ENCODE results near the gene RTCB.

The RTCB gene

GRCh38 chr22:32430352-32430751 lies 18.3 kb upstream of the RTCB start:
- no peak for TF ChIP-seq TEAD4 (IDR thresholded peaks at IDR 0.05)
- TF ChIP-seq USF1 (IDR thresholded peaks at IDR 0.05) = no peak
- TF ChIP-seq NFIC (IDR thresholded peaks at IDR 0.05) = no peak
- no peak for TF ChIP-seq REST (IDR thresholded peaks at IDR 0.05; ENCODE audit: low read depth)
- no peak for TF ChIP-seq EP300 (IDR thresholded peaks at IDR 0.05; ENCODE audit: borderline replicate concordance)
- no peak for TF ChIP-seq FOXM1 (IDR thresholded peaks at IDR 0.05; ENCODE audit: borderline replicate concordance, low read depth)
- no peak for TF ChIP-seq YY1 (IDR thresholded peaks at IDR 0.05; ENCODE audit: low read depth)
- TF ChIP-seq RAD21 (IDR thresholded peaks at IDR 0.05; ENCODE audit: low read depth) = no peak
- TF ChIP-seq ZBTB7A (IDR thresholded peaks at IDR 0.05; ENCODE audit: low read depth) = no peak
- no peak for TF ChIP-seq TAF1 (IDR thresholded peaks at IDR 0.05; ENCODE audit: low read depth)
- no peak for TF ChIP-seq MAX (IDR thresholded peaks at IDR 0.05)

GRCh38 chr22:32426881-32427280 lies 14.8 kb upstream of the RTCB start:
- TF ChIP-seq REST (IDR thresholded peaks at IDR 0.05; ENCODE audit: low read depth) (no peak), ZBTB7A (IDR thresholded peaks at IDR 0.05; ENCODE audit: low read depth) (no peak), CREB1 (IDR thresholded peaks at IDR 0.05; ENCODE audit: low read depth) (no peak), MAX (IDR thresholded peaks at IDR 0.05) (no peak), EGR1 (IDR thresholded peaks at IDR 0.05) (no peak), FOXM1 (IDR thresholded peaks at IDR 0.05; ENCODE audit: borderline replicate concordance, low read depth) (no peak), TEAD4 (IDR thresholded peaks at IDR 0.05) (no peak), EP300 (IDR thresholded peaks at IDR 0.05; ENCODE audit: borderline replicate concordance) (no peak), YY1 (IDR thresholded peaks at IDR 0.05; ENCODE audit: low read depth) (no peak), TAF1 (IDR thresholded peaks at IDR 0.05; ENCODE audit: low read depth) (no peak), NFIC (IDR thresholded peaks at IDR 0.05) (no peak), USF1 (IDR thresholded peaks at IDR 0.05) (no peak), TCF12 (IDR thresholded peaks at IDR 0.05; ENCODE audit: low read depth) (no peak), RAD21 (IDR thresholded peaks at IDR 0.05; ENCODE audit: low read depth) (no peak)

- TF ChIP-seq ZBTB7A (IDR thresholded peaks at IDR 0.05; ENCODE audit: low read depth) (no peak), USF1 (IDR thresholded peaks at IDR 0.05) (no peak), TCF12 (IDR thresholded peaks at IDR 0.05; ENCODE audit: low read depth) (no peak), YY1 (IDR thresholded peaks at IDR 0.05; ENCODE audit: low read depth) (no peak), NFIC (IDR thresholded peaks at IDR 0.05) (no peak), MAX (IDR thresholded peaks at IDR 0.05) (no peak), REST (IDR thresholded peaks at IDR 0.05; ENCODE audit: low read depth) (no peak), RAD21 (IDR thresholded peaks at IDR 0.05; ENCODE audit: low read depth) (no peak), CREB1 (IDR thresholded peaks at IDR 0.05; ENCODE audit: low read depth) (no peak), TAF1 (IDR thresholded peaks at IDR 0.05; ENCODE audit: low read depth) (no peak), FOXM1 (IDR thresholded peaks at IDR 0.05; ENCODE audit: borderline replicate concordance, low read depth) (no peak), CEBPB (IDR thresholded peaks at IDR 0.05) (no peak), TEAD4 (IDR thresholded peaks at IDR 0.05) (no peak), EP300 (IDR thresholded peaks at IDR 0.05; ENCODE audit: borderline replicate concordance) (no peak), EGR1 (IDR thresholded peaks at IDR 0.05) (no peak)
Measured at GRCh38 chr22:32423664-32424063, 11.6 kb upstream of the RTCB start.

- TF ChIP-seq RAD21 (IDR thresholded peaks at IDR 0.05; ENCODE audit: low read depth) (no peak), NFIC (IDR thresholded peaks at IDR 0.05) (no peak), REST (IDR thresholded peaks at IDR 0.05; ENCODE audit: low read depth) (no peak), CEBPB (IDR thresholded peaks at IDR 0.05) (no peak), TCF12 (IDR thresholded peaks at IDR 0.05; ENCODE audit: low read depth) (no peak), EGR1 (IDR thresholded peaks at IDR 0.05) (no peak)
Measured at GRCh38 chr22:32422062-32422461, 10.0 kb upstream of the RTCB start.
